Vagina (tissue), 2 donors: ENCODE results near the gene GPRC6A.
"Not testable (repeated sequence)": the region's sequence is repeated elsewhere in the genome, so short reads cannot be mapped to it uniquely, and the experiment has no call there.

ENCODE experiments used
- CTCF ChIP-seq, 3 experiments: fragments of 450-650 bp in 2 of 3; fragments of 200-600 bp in 1 of 3; sonication (generic) in 1 of 3; IDR thresholded peaks; one replicate each; pipeline ENCODE4 v1.5.1; 2017 to 2019; ENCODE audit warnings: antibody characterized with exemption in 3 of 3, mild to moderate bottlenecking in 2 of 3, moderate library complexity in 2 of 3
- POLR2AphosphoS5 ChIP-seq, 2 donors: sonication (generic); formaldehyde crosslinking; IDR thresholded peaks; one replicate each; pipeline ENCODE4 v1.9.0; 2017; ENCODE audit warnings: antibody characterized with exemption in 2 of 2, mild to moderate bottlenecking in 2 of 2, low read depth in 1 of 2; ENCODE audit not compliant: insufficient read depth in 1 of 2

GRCh38 chr6:116816336-116816735 is 12.5 kb downstream of the GPRC6A start:
- TF ChIP-seq CTCF (IDR thresholded peaks at IDR 0.05); POLR2AphosphoS5 (IDR thresholded peaks at IDR 0.05; ENCODE audit: insufficient read depth in 1 of 2, low read depth in 1 of 2): not testable (repeated sequence)
